Measurements from ENCODE around the gene OSBP. TPM values are rescaled to one million over a fixed set of nuclear protein-coding genes. Genes with fewer than 3 reads are reported as not detected.

OSBP gene
- total RNA-seq, 3 donors from 2014 or later, result 42.4 to 48.2 (median 43.9) TPM

- H3K27me3 ChIP-seq, result no peaks in the 10 kb centered on the region
- H3K9me3 ChIP-seq, result no peaks in the 10 kb centered on the region
- no peaks in the 10 kb centered on the region for H3K36me3 ChIP-seq
- peaks cover 0 to 29% of the 10 kb centered on the region in 2 donors for H3K4me1 ChIP-seq
- H3K4me3 ChIP-seq, result peak overlapping the region; percentile 83 to 86 (median 83)
- intact Hi-C loops (cut with DNase I; ENCODE audit: low total_unique reads), result no loop called here
- TF ChIP-seq, protein P1, sequence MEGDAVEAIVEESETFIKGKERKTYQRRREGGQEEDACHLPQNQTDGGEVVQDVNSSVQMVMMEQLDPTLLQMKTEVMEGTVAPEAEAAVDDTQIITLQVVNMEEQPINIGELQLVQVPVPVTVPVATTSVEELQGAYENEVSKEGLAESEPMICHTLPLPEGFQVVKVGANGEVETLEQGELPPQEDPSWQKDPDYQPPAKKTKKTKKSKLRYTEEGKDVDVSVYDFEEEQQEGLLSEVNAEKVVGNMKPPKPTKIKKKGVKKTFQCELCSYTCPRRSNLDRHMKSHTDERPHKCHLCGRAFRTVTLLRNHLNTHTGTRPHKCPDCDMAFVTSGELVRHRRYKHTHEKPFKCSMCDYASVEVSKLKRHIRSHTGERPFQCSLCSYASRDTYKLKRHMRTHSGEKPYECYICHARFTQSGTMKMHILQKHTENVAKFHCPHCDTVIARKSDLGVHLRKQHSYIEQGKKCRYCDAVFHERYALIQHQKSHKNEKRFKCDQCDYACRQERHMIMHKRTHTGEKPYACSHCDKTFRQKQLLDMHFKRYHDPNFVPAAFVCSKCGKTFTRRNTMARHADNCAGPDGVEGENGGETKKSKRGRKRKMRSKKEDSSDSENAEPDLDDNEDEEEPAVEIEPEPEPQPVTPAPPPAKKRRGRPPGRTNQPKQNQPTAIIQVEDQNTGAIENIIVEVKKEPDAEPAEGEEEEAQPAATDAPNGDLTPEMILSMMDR (IDR thresholded peaks at IDR 0.05), result peak in 1 of 3 donors; percentile 25
- no peak for TF ChIP-seq POLR2A (IDR thresholded peaks at IDR 0.05)
- peak overlapping the region; percentile 95 to 98 for H3K27ac ChIP-seq
- DNase-seq (ENCODE audit: low spot score in 2 of 2), result peak; percentile 61 to 62
These were observed 396 bp downstream of the OSBP start for GRCh38 chr11:59615120-59615636.

GRCh38 chr11:59614277-59615119 lies 1.1 kb downstream of the OSBP start:
- Histone ChIP-seq H3K27ac (peak overlapping the region; percentile 95 to 98), H3K4me1 (peaks cover 0 to 29% of the 10 kb centered on the region in 2 donors), H3K4me3 (peak overlapping the region; percentile 83 to 86 (median 83)), H3K9me3 (no peaks in the 10 kb centered on the region), H3K36me3 (no peaks in the 10 kb centered on the region), H3K27me3 (no peaks in the 10 kb centered on the region)
- no peak for DNase-seq (ENCODE audit: low spot score in 2 of 2)
- TF ChIP-seq, protein P1 (IDR thresholded peaks at IDR 0.05), result no peak
- no peak for TF ChIP-seq POLR2AphosphoS5 (IDR thresholded peaks at IDR 0.05)
- no peak for TF ChIP-seq POLR2A (IDR thresholded peaks at IDR 0.05)
- intact Hi-C loops (cut with DNase I; ENCODE audit: low total_unique reads), result no loop called here

DNA sequence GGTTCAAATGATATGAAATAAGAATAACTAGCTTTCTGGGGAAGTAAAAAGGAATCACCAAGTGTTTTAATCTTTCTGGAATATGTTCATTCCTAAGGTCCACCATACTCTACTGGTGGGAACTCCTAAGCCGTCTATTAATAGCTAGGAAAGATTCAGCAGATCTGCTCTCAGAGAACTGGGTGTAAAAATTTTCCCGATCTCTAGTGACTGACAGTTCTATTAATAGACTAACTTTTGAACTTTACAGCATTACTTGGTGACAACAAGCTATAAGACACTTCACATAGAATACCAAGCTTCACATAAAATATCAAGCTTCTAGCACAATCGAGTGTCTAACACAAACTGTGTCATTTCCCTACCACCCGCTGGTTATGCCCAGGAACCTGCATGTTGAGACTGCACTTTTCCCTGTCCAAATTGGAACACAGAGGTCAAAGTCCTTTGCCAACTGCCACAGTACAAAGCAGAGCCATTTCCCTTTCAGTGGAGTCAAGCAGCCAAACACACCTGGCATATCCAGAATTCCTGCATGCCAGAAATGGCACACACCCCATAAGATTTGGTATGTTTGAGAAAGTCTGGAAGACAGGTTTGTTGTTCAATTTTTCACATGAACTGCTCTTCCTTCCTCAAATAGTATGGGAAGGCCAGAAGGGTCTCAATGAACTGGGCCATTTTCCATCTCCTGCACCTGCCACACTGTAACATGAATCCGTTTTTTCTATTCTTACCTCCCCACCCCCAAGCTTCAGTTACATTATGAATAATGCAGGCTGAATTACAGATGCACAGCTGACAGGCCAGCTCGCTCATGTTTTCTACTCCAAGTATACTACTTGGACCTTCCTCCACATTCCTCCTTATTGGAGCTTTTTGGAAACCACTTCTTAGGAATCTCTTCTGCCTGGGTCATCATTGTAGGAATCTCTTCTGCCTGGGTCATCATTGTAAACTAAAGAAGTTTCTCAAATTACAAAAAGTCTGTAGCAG lies 3.7 kb downstream of the OSBP start:
- Histone ChIP-seq H3K27me3 (no peaks in the 10 kb centered on the region), H3K4me3 (peak overlapping the region in 1 of 3 donors; percentile 8), H3K9me3 (no peaks in the 10 kb centered on the region), H3K4me1 (peaks cover 0 to 29% of the 10 kb centered on the region in 2 donors), H3K36me3 (peaks cover 8% of the 10 kb centered on the region), H3K27ac (peak overlapping the region; percentile 23 to 44)
- TF ChIP-seq, protein P1 (IDR thresholded peaks at IDR 0.05), result no peak
- TF ChIP-seq POLR2A (IDR thresholded peaks at IDR 0.05), result no peak
- no peak for TF ChIP-seq POLR2AphosphoS5 (IDR thresholded peaks at IDR 0.05)
- DNase-seq (ENCODE audit: low spot score in 2 of 2), result no peak
- intact Hi-C loops (cut with DNase I; ENCODE audit: low total_unique reads), result no loop called here

GRCh38 chr11:59610289-59610688 lies 5.3 kb downstream of the OSBP start:
- H3K27ac ChIP-seq, result no peak overlapping the region
- DNase-seq (ENCODE audit: low spot score in 2 of 2), result no peak
- peaks cover 0 to 29% of the 10 kb centered on the region in 2 donors for H3K4me1 ChIP-seq
- peaks cover 8% of the 10 kb centered on the region for H3K36me3 ChIP-seq
- intact Hi-C loops (cut with DNase I; ENCODE audit: low total_unique reads), result no loop called here
- H3K4me3 ChIP-seq, result no peak overlapping the region
- no peaks in the 10 kb centered on the region for H3K27me3 ChIP-seq
- no peaks in the 10 kb centered on the region for H3K9me3 ChIP-seq
- TF ChIP-seq POLR2A (IDR thresholded peaks at IDR 0.05), result no peak
- TF ChIP-seq, protein P1 (IDR thresholded peaks at IDR 0.05), result no peak
